ENCODE data around the gene RAET1L. TPM values are rescaled to one million over a fixed set of nuclear protein-coding genes. Genes with fewer than 3 reads are reported as not detected.

RAET1L gene
- total RNA-seq, 2 donors from 2014 or later, result not detected

DNA sequence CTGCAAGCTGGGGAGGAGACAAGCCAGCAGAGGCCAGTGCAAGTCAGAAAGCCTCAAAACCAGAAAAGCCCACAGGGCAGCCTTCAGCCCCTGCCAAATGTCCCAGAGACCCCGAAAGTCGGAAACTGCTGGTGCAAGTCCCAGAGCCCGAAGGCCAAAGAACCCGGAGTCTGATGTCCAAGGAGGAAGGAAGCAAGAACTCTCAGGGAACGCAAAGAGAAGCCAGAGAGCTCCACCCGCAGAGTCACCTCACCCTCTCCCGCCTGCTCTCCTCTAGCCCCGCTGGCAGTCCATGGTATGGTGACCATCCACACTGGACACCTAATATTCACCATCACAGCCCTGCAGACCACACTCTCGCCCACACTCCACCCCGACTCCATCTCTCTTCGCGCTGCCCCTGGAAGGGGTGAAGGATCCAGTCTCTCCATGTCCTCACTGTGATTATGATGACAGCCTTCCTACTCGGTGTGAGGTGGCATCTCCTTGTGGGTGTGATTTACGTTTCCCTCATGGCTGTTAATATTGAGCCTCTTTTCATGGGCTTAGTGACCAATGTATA, 33.0 kb upstream of the RAET1L start:
- no peak for DNase-seq (ENCODE audit: low spot score)

DNA sequence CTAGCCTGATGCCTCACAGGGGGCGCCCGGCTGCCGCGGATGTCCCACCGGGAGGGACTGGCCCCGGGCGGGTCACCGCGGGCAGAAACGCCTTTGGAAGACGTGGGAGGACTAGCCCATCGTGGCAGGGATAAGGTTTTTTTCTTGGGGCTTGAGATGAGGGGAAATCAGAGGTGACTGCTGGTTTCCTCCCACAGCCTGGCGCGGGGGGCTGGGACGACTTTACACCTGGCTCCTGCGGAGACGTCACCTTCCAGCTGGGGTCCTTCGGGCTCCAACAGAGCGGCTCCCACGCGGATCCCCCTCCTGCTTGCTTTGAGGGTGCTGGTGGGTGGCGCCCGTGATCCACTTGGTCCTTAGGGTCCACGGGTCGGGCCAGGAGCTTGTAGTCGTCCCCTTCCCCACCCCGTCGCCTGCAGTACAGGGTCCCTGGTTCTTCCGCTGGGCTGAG, 32.2 kb upstream of the RAET1L start:
- Histone ChIP-seq H3K36me3 (no peaks in the 10 kb centered on the region), H3K27me3 (peaks cover 0 to 11% of the 10 kb centered on the region in 2 donors), H3K9me3 (no peaks in the 10 kb centered on the region), H3K4me3 (no peak overlapping the region), H3K4me1 (no peaks in the 10 kb centered on the region), H3K27ac (no peak overlapping the region)
- no peak for TF ChIP-seq CTCF (IDR thresholded peaks at IDR 0.05)
- DNase-seq (ENCODE audit: low spot score), result no peak

More for the DNA sequence above, 33.0 kb upstream of the RAET1L start:
- no peak for TF ChIP-seq CTCF (IDR thresholded peaks at IDR 0.05)
- Histone ChIP-seq H3K36me3 (no peaks in the 10 kb centered on the region), H3K4me1 (no peaks in the 10 kb centered on the region), H3K27me3 (peaks cover 0 to 11% of the 10 kb centered on the region in 2 donors), H3K4me3 (no peak overlapping the region), H3K27ac (no peak overlapping the region), H3K9me3 (no peaks in the 10 kb centered on the region)

- no peak for DNase-seq (ENCODE audit: low spot score)
- Histone ChIP-seq H3K36me3 (no peaks in the 10 kb centered on the region), H3K9me3 (no peaks in the 10 kb centered on the region), H3K4me1 (no peaks in the 10 kb centered on the region), H3K27ac (no peak overlapping the region), H3K27me3 (peaks cover 0 to 11% of the 10 kb centered on the region in 2 donors), H3K4me3 (no peak overlapping the region)
- no peak for TF ChIP-seq CTCF (IDR thresholded peaks at IDR 0.05)
Observed at GRCh38 chr6:150056916-150057315, 31.6 kb upstream of the RAET1L start.

- Histone ChIP-seq H3K36me3 (no peaks in the 10 kb centered on the region), H3K27ac (no peak overlapping the region), H3K9me3 (no peaks in the 10 kb centered on the region), H3K4me3 (no peak overlapping the region), H3K4me1 (no peaks in the 10 kb centered on the region), H3K27me3 (peaks cover 0 to 11% of the 10 kb centered on the region in 2 donors)
- no peak for DNase-seq (ENCODE audit: low spot score)
- TF ChIP-seq CTCF (IDR thresholded peaks at IDR 0.05), result no peak
Observed at GRCh38 chr6:150056156-150056555, 30.8 kb upstream of the RAET1L start.

- no peak overlapping the region for H3K27ac ChIP-seq
- H3K4me1 ChIP-seq, result no peaks in the 10 kb centered on the region
- no peak for DNase-seq (ENCODE audit: low spot score)
- H3K4me3 ChIP-seq, result no peak overlapping the region
- no peaks in the 10 kb centered on the region for H3K9me3 ChIP-seq
- peaks cover 0 to 11% of the 10 kb centered on the region in 2 donors for H3K27me3 ChIP-seq
- H3K36me3 ChIP-seq, result no peaks in the 10 kb centered on the region
- TF ChIP-seq CTCF (IDR thresholded peaks at IDR 0.05), result no peak
Observed at GRCh38 chr6:150055131-150055530, 29.8 kb upstream of the RAET1L start.

DNA sequence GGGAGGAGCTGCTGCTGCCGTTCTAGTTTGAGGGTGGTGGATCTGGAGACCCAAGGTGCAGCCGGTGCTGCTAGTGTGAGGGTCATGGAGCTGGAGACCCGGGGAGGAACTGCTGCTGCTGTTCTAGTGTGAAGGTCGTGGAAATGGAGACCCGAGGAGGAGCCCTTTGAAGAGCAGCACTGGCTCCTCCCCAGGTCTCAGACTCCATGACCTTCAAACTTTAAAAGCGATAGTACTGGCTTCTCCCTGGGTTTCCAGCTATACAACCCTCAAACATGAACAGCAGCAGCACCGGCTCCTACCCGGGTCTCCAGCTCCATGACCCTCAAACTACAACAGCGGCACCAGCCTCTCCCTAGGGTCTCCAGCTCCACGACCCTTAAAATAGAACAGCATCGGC, 28.1 kb upstream of the RAET1L start:
- Histone ChIP-seq H3K4me1 (no peaks in the 10 kb centered on the region), H3K27ac (no peak overlapping the region), H3K27me3 (peaks cover 0 to 11% of the 10 kb centered on the region in 2 donors), H3K36me3 (no peaks in the 10 kb centered on the region), H3K9me3 (no peaks in the 10 kb centered on the region), H3K4me3 (no peak overlapping the region)
- DNase-seq (ENCODE audit: low spot score), result no peak
- TF ChIP-seq CTCF (IDR thresholded peaks at IDR 0.05), result no peak

Data from right atrium auricular region (tissue), 2 donors.